K562 (cell line): ENCODE data around the gene FNBP1. TPM values are rescaled to one million over a fixed set of nuclear protein-coding genes. Genes with fewer than 3 reads are reported as not detected.

Experiments used
- ATAC-seq: fragments of 200-7000 bp; cut with Tn5 transposase; 3 replicates; pipeline ENCODE4 v1.9.1; 2020; ENCODE audit warnings: moderate library complexity
- BruUV-seq: library from RNA; stranded (reverse); fragments of 400-500 nt; replicated peaks from 2 replicates; lab custom pipeline; 2021; lab: Mats Ljungman, UMichigan
- CTCF ChIA-PET: fragments of 300-600 bp; formaldehyde crosslinking; extraction: SDS; loops from one replicate; lab custom pipeline; 2021; ENCODE audit warnings: low intra/inter-chr PET ratio; lab: Yijun Ruan, JAX
- POLR2A ChIA-PET: fragments of 300-600, 350-650 bp; sonication (Branson Sonifier 250); formaldehyde crosslinking; extraction: SDS; loops from one replicate; lab custom pipeline; 2021; ENCODE audit warnings: antibody characterized with exemption, inconsistent platforms; lab: Yijun Ruan, JAX
- DNase-seq, 4 experiments: peaks; one replicate each; pipeline versions ENCODE4 v3.0.0 to v3.0.0-alpha.2; 2011 to 2018; ENCODE audit warnings: low spot score in 3 of 4, mixed read lengths in 3 of 4; ENCODE audit errors: extremely low read depth in 1 of 4
- FAIRE-seq: peaks from 2 replicates; lab custom pipeline; 2011; peaks lifted over from hg19 to GRCh38; lab: Jason Lieb, UNC
- H2AFZ ChIP-seq: 2 replicates; pipeline ENCODE4 v1.6.0; 2011; ENCODE audit warnings: low read depth, low read length, control low read depth, inconsistent platforms
- H3K27ac ChIP-seq: fragments of 200-600 bp; 3 replicates; pipeline ENCODE4 v1.8.0; 2011; ENCODE audit warnings: low read depth, mild to moderate bottlenecking, control low read depth, inconsistent platforms, low read length, moderate library complexity, mixed read lengths; ENCODE audit errors: extremely low read depth
- H3K27me3 ChIP-seq, 2 experiments: fragments of 300-600 bp in 1 of 2; 2 replicates in 1 of 2; 3 replicates in 1 of 2; pipeline versions ENCODE4 v1.6.0 to v1.8.0; 2011; ENCODE audit warnings: inconsistent platforms in 2 of 2, low read length in 2 of 2, mild to moderate bottlenecking in 1 of 2, mixed read lengths in 1 of 2, moderate library complexity in 1 of 2; ENCODE audit not compliant: control insufficient read depth in 2 of 2, insufficient read depth in 2 of 2
- H3K36me3 ChIP-seq: fragments of 300-600 bp; 3 replicates; pipeline ENCODE4 v1.8.0; 2011; ENCODE audit warnings: mild to moderate bottlenecking, low read length, inconsistent platforms; ENCODE audit not compliant: control insufficient read depth, insufficient read depth
- H3K4me1 ChIP-seq, 2 experiments: fragments of 200-600 bp in 1 of 2; replicated peaks in 1 of 2; 2 replicates in 1 of 2; 3 replicates in 1 of 2; pipeline versions ENCODE4 v1.5.1 to v1.8.0; 2011; ENCODE audit warnings: inconsistent platforms in 2 of 2, low read length in 2 of 2, mild to moderate bottlenecking in 1 of 2, mixed read lengths in 1 of 2, moderate library complexity in 1 of 2; ENCODE audit not compliant: control insufficient read depth in 2 of 2, insufficient read depth in 2 of 2
- H3K4me2 ChIP-seq: 2 replicates; pipeline ENCODE4 v1.6.1; 2011; ENCODE audit warnings: low read length, control low read depth, inconsistent platforms, mixed read lengths; ENCODE audit not compliant: insufficient read depth
- H3K4me3 ChIP-seq: fragments of 200-600 bp; sonication (generic), shearing (Covaris generic); 2 replicates; pipeline ENCODE4 v1.5.1; 2016; ENCODE audit warnings: control low read depth, inconsistent platforms
- H3K79me2 ChIP-seq: fragments of 200-600 bp; 3 replicates; pipeline ENCODE4 v1.8.0; 2011; ENCODE audit warnings: low read length, inconsistent platforms; ENCODE audit not compliant: control insufficient read depth, insufficient read depth
- H3K9ac ChIP-seq, 2 experiments: 2 replicates each; pipeline versions ENCODE4 v1.6.0 to v1.6.1; 2011; ENCODE audit warnings: low read depth in 2 of 2, low read length in 2 of 2, control low read depth in 1 of 2, inconsistent platforms in 1 of 2, mild to moderate bottlenecking in 1 of 2, mixed read lengths in 1 of 2; ENCODE audit not compliant: insufficient read depth in 1 of 2
- H3K9me1 ChIP-seq: one replicate; pipeline ENCODE4 v1.6.0; 2011; ENCODE audit warnings: inconsistent platforms, mild to moderate bottlenecking, low read length, moderate library complexity; ENCODE audit not compliant: control insufficient read depth, insufficient read depth
- H3K9me3 ChIP-seq: replicated peaks from 2 replicates; pipeline ENCODE4 v1.5.1; 2011; ENCODE audit warnings: low read depth, low read length, inconsistent platforms; ENCODE audit not compliant: control insufficient read depth, insufficient read depth
- H4K20me1 ChIP-seq: replicated peaks from 2 replicates; pipeline ENCODE4 v1.6.1; 2011; ENCODE audit warnings: low read length, inconsistent platforms, mixed read lengths; ENCODE audit not compliant: control insufficient read depth, insufficient read depth
- BDP1 ChIP-seq: IDR thresholded peaks from 3 replicates; pipeline ENCODE4 v1.6.1; 2011; ENCODE audit not compliant: insufficient read length, insufficient read depth
- CHCHD3 ChIP-seq: fragments of 250-450 bp; sonication (Bioruptor Pico); IDR thresholded peaks from 2 replicates; pipeline ENCODE4 v2.1.2; 2022; ENCODE audit warnings: mild to moderate bottlenecking
- HDAC8 ChIP-seq: fragments of 450-650 bp; IDR thresholded peaks from 2 replicates; pipeline ENCODE4 v1.6.1; 2016; ENCODE audit warnings: mild to moderate bottlenecking, missing genetic modification characterization, moderate library complexity, missing compliant biosample characterization
- HMGXB4 ChIP-seq: sonication (generic); formaldehyde crosslinking; IDR thresholded peaks from 2 replicates; pipeline ENCODE4 v1.8.1; 2023; ENCODE audit warnings: mild to moderate bottlenecking, missing genetic modification reagents
- HNRNPL ChIP-seq: fragments of 200-400 bp; formaldehyde crosslinking; IDR thresholded peaks from 2 replicates; pipeline ENCODE4 v1.6.1; 2017; ENCODE audit warnings: low read depth, mild to moderate bottlenecking, low read length
- HOXB6 ChIP-seq: fragments of 250-450 bp; sonication (Bioruptor Pico); IDR thresholded peaks from 2 replicates; pipeline ENCODE4 v1.5.1; 2022; ENCODE audit warnings: mild to moderate bottlenecking, borderline replicate concordance
- IRF2 ChIP-seq: sonication (generic); formaldehyde crosslinking; IDR thresholded peaks from 2 replicates; pipeline ENCODE4 v1.8.1; 2022; ENCODE audit warnings: mild to moderate bottlenecking, missing genetic modification reagents
- KDM5B ChIP-seq: fragments of 200-600 bp; sonication (generic); IDR thresholded peaks from 2 replicates; pipeline ENCODE4 v1.6.1; 2012; ENCODE audit warnings: low read depth, mild to moderate bottlenecking, moderate library complexity, low read length, control low read depth, inconsistent platforms; ENCODE audit not compliant: insufficient replicate concordance
- LARP7 ChIP-seq: fragments of 450-650 bp; IDR thresholded peaks from 2 replicates; pipeline ENCODE4 v1.6.1; 2016
- NCOR1 ChIP-seq: fragments of 450-650 bp; IDR thresholded peaks from 2 replicates; pipeline ENCODE4 v1.6.1; 2016; ENCODE audit warnings: mild to moderate bottlenecking, moderate library complexity
- PML ChIP-seq: IDR thresholded peaks from 2 replicates; pipeline ENCODE4 v1.6.1; 2012; ENCODE audit warnings: low read length, inconsistent platforms
- PRPF4 ChIP-seq: fragments of 200-400 bp; formaldehyde crosslinking; IDR thresholded peaks from one replicate; pipeline ENCODE4 v1.6.1; 2017; ENCODE audit warnings: low read length, low read depth, mild to moderate bottlenecking; ENCODE audit not compliant: insufficient read depth, poor library complexity, severe bottlenecking
- RBM39 ChIP-seq: fragments of 200-400 bp; formaldehyde crosslinking; optimal IDR thresholded peaks from 2 replicates; pipeline ENCODE3; 2018; ENCODE audit warnings: low read depth, low read length
- TAF1 ChIP-seq: IDR thresholded peaks from 2 replicates; pipeline ENCODE4 v1.6.1; 2011; ENCODE audit warnings: mild to moderate bottlenecking, low read length, moderate library complexity; ENCODE audit not compliant: insufficient read depth, control insufficient read depth, severe bottlenecking; ENCODE audit errors: extremely low read depth
- TOE1 ChIP-seq, 2 experiments: fragments of 450-650 bp in 1 of 2; sonication (generic) in 1 of 2; formaldehyde crosslinking in 1 of 2; IDR thresholded peaks; 2 replicates each; pipeline versions ENCODE4 v1.7.1 to v1.8.0; 2016 to 2022; ENCODE audit warnings: borderline replicate concordance in 2 of 2, mild to moderate bottlenecking in 2 of 2, antibody characterized with exemption in 1 of 2, inconsistent platforms in 1 of 2, low read depth in 1 of 2, missing genetic modification reagents in 1 of 2, moderate library complexity in 1 of 2
- ZC3H4 ChIP-seq: sonication (generic); formaldehyde crosslinking; IDR thresholded peaks from 2 replicates; pipeline ENCODE4 v1.9.0; 2021; ENCODE audit warnings: missing genetic modification reagents, borderline replicate concordance
- ZNF124 ChIP-seq: sonication (generic); formaldehyde crosslinking; IDR thresholded peaks from 2 replicates; pipeline ENCODE4 v1.8.1; 2022; ENCODE audit warnings: missing genetic modification reagents
- WGBS: fragments of 100-300 bp; shearing (Covaris generic); methylation state at CpG from one replicate; pipeline ENCODE4 v1.1.6; 2016; ENCODE audit warnings: low coverage, mixed read lengths; ENCODE audit not compliant: insufficient coverage; ENCODE audit errors: missing lambda C conversion rate; 5-methylcytosine and 5-hydroxymethylcytosine counted together
- in situ Hi-C: fragments of 300-500 bp; cut with MboI; formaldehyde crosslinking; loops from 4 replicates; pipeline ENCODE4 v1.15.0; 2018; ENCODE audit warnings: inconsistent platforms, mixed read lengths
- intact Hi-C: fragments of 100-400 bp; cut with micrococcal nuclease; formaldehyde crosslinking; loops from 2 replicates; pipeline ENCODE4 v1.14.2; 2022
- polyA plus RNA-seq, 8 experiments: library from polyadenylated mRNA; depleted of rRNA in 4 of 8; stranded (reverse) in 5 of 8; unstranded in 3 of 8; fragments of >200 nt; fragmentation: Nextera tagmentation in 2 of 8; fragmentation: Illumina TruSeq in 1 of 8; extraction: Ambion mirVana in 2 of 8; extraction: Trizol in 1 of 8; gene quantifications; 2 replicates each; pipeline versions ENCODE4 v1.2.1 to v1.2.3, GENCODE V29; 2011 to 2014; ENCODE audit warnings: inconsistent platforms in 1 of 8, missing spikeins in 1 of 8
- total RNA-seq, 7 experiments: library from RNA; depleted of rRNA in 6 of 7; stranded (reverse); fragments of >200 nt in 6 of 7; fragmentation: Illumina TruSeq in 2 of 7; extraction: Trizol in 2 of 7; gene quantifications; 2 replicates each; pipeline versions ENCODE4 v1.2.1 to v1.2.3, GENCODE V29; 2011 to 2021; ENCODE audit warnings: low replicate concordance in 1 of 7

FNBP1 gene
- total and polyA plus RNA-seq, 9 of the 15 experiments (the other 6 are each of a cell fraction or from before 2014, with no cell fraction given): 1.8 to 14.9 (median 7.6) TPM

GRCh38 chr9:130088051-130088450, 45.1 kb upstream of the FNBP1 start:
- Histone ChIP-seq H3K9ac (no peak overlapping the region), H3K9me3 (no peaks in the 10 kb centered on the region), H3K27ac (no peak overlapping the region), H4K20me1 (no peaks in the 10 kb centered on the region), H3K4me2 (no peak overlapping the region), H3K4me1 (no peaks in the 10 kb centered on the region), H2AFZ (no peak overlapping the region), H3K9me1 (no peaks in the 10 kb centered on the region), H3K36me3 (peaks cover 59% of the 10 kb centered on the region), H3K4me3 (no peak overlapping the region), H3K27me3 (no peaks in the 10 kb centered on the region), H3K79me2 (no peaks in the 10 kb centered on the region)
- DNase-seq: no peak
- ChIA-PET POLR2A (interaction anchor here (0.6 to 1.0 kb wide), 2 partner anchors 8 to 173 kb away, joined by 3 read pairs; no protein-coding TSS in a partner anchor), CTCF (no interaction called here)
- in situ Hi-C loops (no loop called here), intact Hi-C loops (no loop called here)
- TF ChIP-seq HNRNPL (no peak), ZNF124 (CRISPR knock-in tag) (no peak), PML (no peak), KDM5B (no peak), BDP1 (no peak), TAF1 (no peak), ZC3H4 (CRISPR knock-in tag) (no peak), RBM39 (no peak), PRPF4 (no peak), HDAC8 (tag) (no peak), NCOR1 (no peak), LARP7 (no peak), HMGXB4 (CRISPR knock-in tag) (no peak), HOXB6 (no peak), IRF2 (no peak), TOE1 (IDR thresholded peaks at IDR 0.05; ENCODE audit: borderline replicate concordance) (no peak), TOE1 (CRISPR knock-in tag; IDR thresholded peaks at IDR 0.05; ENCODE audit: borderline replicate concordance, low read depth) (no peak), CHCHD3 (CRISPR knock-in tag) (no peak)
- 93% methylated on average over 5 of the region's 6 CpGs for WGBS
- FAIRE-seq: no peak
- ATAC-seq: no peak
- no TSS peak for BruUV-seq
